Endothelial cell of umbilical vein (primary cell): ENCODE data around the gene SERPINA6. TPM values are rescaled to one million over a fixed set of nuclear protein-coding genes. Genes with fewer than 3 reads are reported as not detected.

ENCODE experiments used
- BruUV-seq: library from RNA; stranded (reverse); fragments of 400-500 nt; replicated peaks from 2 replicates; lab custom pipeline; 2021; lab: Mats Ljungman, UMichigan
- CTCF ChIA-PET: fragments of 300-600, 350-600 bp; sonication (Branson Sonifier 250); formaldehyde crosslinking; loops from one replicate; lab custom pipeline; 2021; ENCODE audit warnings: antibody characterized with exemption, inconsistent platforms; lab: Charles Lee
- POLR2A ChIA-PET: fragments of 300-600, 350-600 bp; sonication (Branson Sonifier 250); formaldehyde crosslinking; loops from one replicate; lab custom pipeline; 2021; ENCODE audit warnings: antibody characterized with exemption, inconsistent platforms; lab: Charles Lee
- DNase-seq: peaks from one replicate; pipeline ENCODE4 v3.0.0-alpha.2; 2011; ENCODE audit warnings: low read depth, low spot score
- FAIRE-seq: peaks from 2 replicates; lab custom pipeline; 2011; peaks lifted over from hg19 to GRCh38; lab: Jason Lieb, UNC
- H2AFZ ChIP-seq: 2 replicates; pipeline ENCODE4 v1.6.0; 2012; ENCODE audit warnings: low read depth, low read length, control low read depth, inconsistent platforms
- H3K27ac ChIP-seq: 2 replicates; pipeline ENCODE4 v1.5.1; 2011; ENCODE audit warnings: low read depth, mild to moderate bottlenecking, control low read depth, low read length, moderate library complexity; ENCODE audit not compliant: insufficient read depth
- H3K27me3 ChIP-seq, 2 experiments: 2 replicates each; pipeline versions ENCODE4 v1.6.0 to v1.6.1; 2011; ENCODE audit warnings: low read length in 2 of 2, mixed read lengths in 1 of 2; ENCODE audit not compliant: control insufficient read depth in 2 of 2, insufficient read depth in 2 of 2
- H3K36me3 ChIP-seq, 2 experiments: 2 replicates in 1 of 2; 3 replicates in 1 of 2; pipeline ENCODE4 v1.5.1; 2011; ENCODE audit warnings: low read length in 2 of 2, mild to moderate bottlenecking in 1 of 2, moderate library complexity in 1 of 2; ENCODE audit not compliant: control insufficient read depth in 2 of 2, insufficient read depth in 2 of 2; ENCODE audit errors: extremely low read depth in 1 of 2
- H3K4me1 ChIP-seq: 3 replicates; pipeline ENCODE4 v1.5.1; 2011; ENCODE audit warnings: mild to moderate bottlenecking, low read length; ENCODE audit not compliant: control insufficient read depth, insufficient read depth; ENCODE audit errors: extremely low read depth
- H3K4me2 ChIP-seq: 2 replicates; pipeline ENCODE4 v1.6.1; 2011; ENCODE audit warnings: low read length, control low read depth, mixed read lengths; ENCODE audit not compliant: insufficient read depth
- H3K4me3 ChIP-seq, 3 experiments: fragments of 200-600 bp in 1 of 3; sonication (generic), shearing (Covaris generic) in 1 of 3; replicated peaks in 1 of 3; 2 replicates each; pipeline ENCODE4 v1.5.1; 2011 to 2016; ENCODE audit warnings: control low read depth in 3 of 3, low read length in 3 of 3, mild to moderate bottlenecking in 2 of 3, inconsistent platforms in 1 of 3, low read depth in 1 of 3, moderate library complexity in 1 of 3; ENCODE audit not compliant: insufficient read depth in 1 of 3
- H3K79me2 ChIP-seq: 2 replicates; pipeline ENCODE4 v1.6.0; 2012; ENCODE audit warnings: low read length, inconsistent platforms; ENCODE audit not compliant: control insufficient read depth, insufficient read depth
- H3K9ac ChIP-seq: replicated peaks from 2 replicates; pipeline ENCODE3; 2011; ENCODE audit warnings: low read length, control low read depth; ENCODE audit not compliant: insufficient read depth; ENCODE audit errors: extremely low read depth
- H3K9me1 ChIP-seq: replicated peaks from 3 replicates; pipeline ENCODE4 v1.6.0; 2011; ENCODE audit warnings: mild to moderate bottlenecking, low read length; ENCODE audit not compliant: control insufficient read depth, insufficient read depth; ENCODE audit errors: extremely low read depth
- H3K9me3 ChIP-seq: replicated peaks from 2 replicates; pipeline ENCODE4 v1.5.1; 2012; ENCODE audit warnings: low read length, inconsistent platforms; ENCODE audit not compliant: control insufficient read depth, insufficient read depth
- H4K20me1 ChIP-seq: replicated peaks from 2 replicates; pipeline ENCODE3; 2011; ENCODE audit warnings: mild to moderate bottlenecking, low read length; ENCODE audit not compliant: control insufficient read depth, insufficient read depth; ENCODE audit errors: extremely low read depth
- CTCF ChIP-seq, 2 donors: IDR thresholded peaks; 1 replicate in 1 of 2; 2 replicates in 1 of 2; pipeline ENCODE4 v1.5.1; 2011; ENCODE audit warnings: low read length in 2 of 2, mild to moderate bottlenecking in 2 of 2, moderate library complexity in 2 of 2, control low read depth in 1 of 2, inconsistent platforms in 1 of 2, low read depth in 1 of 2; ENCODE audit not compliant: insufficient read depth in 1 of 2; ENCODE audit errors: extremely low read depth in 1 of 2
- EZH2 ChIP-seq: IDR thresholded peaks from 2 replicates; pipeline ENCODE4 v1.6.1; 2012; ENCODE audit warnings: borderline replicate concordance, low read depth, mild to moderate bottlenecking, moderate library complexity, low read length, inconsistent platforms; ENCODE audit not compliant: severe bottlenecking
- FOS ChIP-seq: IDR thresholded peaks from 2 replicates; pipeline ENCODE4 v1.6.1; 2011; ENCODE audit warnings: mild to moderate bottlenecking, low read length, moderate library complexity, borderline replicate concordance; ENCODE audit not compliant: insufficient read depth
- GATA2 ChIP-seq: IDR thresholded peaks from 2 replicates; pipeline ENCODE4 v1.7.0; 2011; ENCODE audit warnings: low read depth, mild to moderate bottlenecking, moderate library complexity, mixed read lengths, low read length; ENCODE audit not compliant: insufficient read length, insufficient read depth
- JUN ChIP-seq: IDR thresholded peaks from 2 replicates; pipeline ENCODE4 v1.6.1; 2011; ENCODE audit warnings: borderline replicate concordance, low read depth; ENCODE audit not compliant: insufficient read length, insufficient read depth
- MYC ChIP-seq: IDR thresholded peaks from one replicate; pipeline ENCODE4 v1.6.1; 2011; ENCODE audit warnings: mild to moderate bottlenecking, low read depth, low read length
- POLR2A ChIP-seq: IDR thresholded peaks from 2 replicates; pipeline ENCODE4 v1.6.1; 2012; ENCODE audit warnings: low read depth, mild to moderate bottlenecking, control low read depth, low read length
- POLR2AphosphoS5 ChIP-seq: IDR thresholded peaks from 2 replicates; pipeline ENCODE4 v1.6.1; 2012; ENCODE audit warnings: low read depth, mild to moderate bottlenecking, control low read depth, low read length, moderate library complexity; ENCODE audit not compliant: insufficient read depth
- dilution Hi-C: fragments of 300-500 bp; cut with MboI; formaldehyde crosslinking; loops from one replicate; pipeline ENCODE4 v1.15.0; 2019; ENCODE audit warnings: low sequenced_read_pairs; ENCODE audit not compliant: extremely low pct_ligation_motif_present
- intact Hi-C: fragments of 100-400 bp; cut with micrococcal nuclease; formaldehyde crosslinking; loops from one replicate; pipeline ENCODE4 v1.10.0; 2022
- polyA plus RNA-seq, 4 experiments: library from polyadenylated mRNA; depleted of rRNA in 3 of 4; stranded (reverse) in 3 of 4; unstranded in 1 of 4; fragments of >200 nt; gene quantifications; 2 replicates each; pipeline versions ENCODE4 v1.2.1 to v1.2.3, GENCODE V29; 2011 to 2012; ENCODE audit warnings: missing spikeins in 1 of 4
- total RNA-seq: library from RNA; stranded (reverse); gene quantifications from 2 replicates; pipeline ENCODE4 v1.2.3, GENCODE V29; 2021

The SERPINA6 gene
- total and polyA plus RNA-seq, 2 donors (not counting 3 experiments of a cell fraction or from before 2014, with no cell fraction given), result not detected

- dilution Hi-C loops (no loop called here), intact Hi-C loops (no loop called here)
- no peak overlapping the region for H3K4me3 ChIP-seq
- H3K27ac ChIP-seq, result no peak overlapping the region
- H2AFZ ChIP-seq, result no peak overlapping the region
- H3K4me2 ChIP-seq, result no peak overlapping the region
- H3K9me1 ChIP-seq, result no peaks in the 10 kb centered on the region
- FAIRE-seq, result no peak
- H3K79me2 ChIP-seq, result no peaks in the 10 kb centered on the region
- TF ChIP-seq GATA2, result no peak
- TF ChIP-seq JUN, result no peak
- TF ChIP-seq POLR2A, result no peak
- TF ChIP-seq MYC, result no peak
- no peak for TF ChIP-seq POLR2AphosphoS5
- TF ChIP-seq FOS, result peak; percentile 13
- no peak for TF ChIP-seq CTCF (IDR thresholded peaks at IDR 0.05; ENCODE audit: extremely low read depth in 1 of 2, insufficient read depth in 1 of 2, low read depth in 1 of 2, low read length in 2 of 2)
- TF ChIP-seq EZH2, result no peak
- peak; percentile 1 for DNase-seq
- no TSS peak for BruUV-seq
- H4K20me1 ChIP-seq, result no peaks in the 10 kb centered on the region
- CTCF ChIA-PET, result no interaction called here
- POLR2A ChIA-PET, result no interaction called here
- H3K4me1 ChIP-seq, result no peaks in the 10 kb centered on the region
- H3K27me3 ChIP-seq, result no peaks in the 10 kb centered on the region
- no peaks in the 10 kb centered on the region for H3K9me3 ChIP-seq
- H3K36me3 ChIP-seq, result no peaks in the 10 kb centered on the region
- no peak overlapping the region for H3K9ac ChIP-seq
Observed at GRCh38 chr14:94342334-94342934, 19.3 kb upstream of the SERPINA6 start.
